ENCODE results near the gene LY6G6C.

GRCh38 chr6:31767096-31767645 lies 45.6 kb upstream of the LY6G6C start:
- TF ChIP-seq POLR2A (IDR thresholded peaks at IDR 0.05) (no peak), CTCF (IDR thresholded peaks at IDR 0.05) (no peak)

Measured in breast epithelium (tissue), 3 donors.